Measurements from ENCODE around the gene COL24A1.
A peak's percentile ranks its signal among the peaks of the same experiment; 100 is the strongest.
"Not testable (repeated sequence)": the region's sequence is repeated elsewhere in the genome, so short reads cannot be mapped to it uniquely, and the experiment has no call there.

Gene COL24A1

GRCh38 chr1:85975912-85976371 is 180.6 kb downstream of the COL24A1 start:
- no peak for DNase-seq

DNA sequence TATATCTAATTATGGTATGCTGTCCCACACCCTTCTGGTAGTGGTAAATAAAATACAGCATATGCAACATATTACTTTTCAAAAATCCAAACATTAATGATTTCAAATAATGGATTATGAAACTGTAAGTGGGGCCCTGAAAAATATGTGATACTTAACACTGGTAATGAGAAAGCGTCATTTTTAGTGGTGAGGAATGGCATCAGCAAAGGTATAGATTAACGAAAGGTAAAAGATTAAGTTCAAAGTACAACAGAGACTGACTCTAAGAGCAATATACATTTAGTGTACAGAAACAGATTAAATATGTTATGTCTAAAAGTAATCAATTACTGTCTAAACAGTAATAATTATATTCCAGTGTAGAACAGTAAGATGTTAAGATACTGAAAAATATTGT is 194.1 kb downstream of the COL24A1 start:
- no peak for DNase-seq

DNA sequence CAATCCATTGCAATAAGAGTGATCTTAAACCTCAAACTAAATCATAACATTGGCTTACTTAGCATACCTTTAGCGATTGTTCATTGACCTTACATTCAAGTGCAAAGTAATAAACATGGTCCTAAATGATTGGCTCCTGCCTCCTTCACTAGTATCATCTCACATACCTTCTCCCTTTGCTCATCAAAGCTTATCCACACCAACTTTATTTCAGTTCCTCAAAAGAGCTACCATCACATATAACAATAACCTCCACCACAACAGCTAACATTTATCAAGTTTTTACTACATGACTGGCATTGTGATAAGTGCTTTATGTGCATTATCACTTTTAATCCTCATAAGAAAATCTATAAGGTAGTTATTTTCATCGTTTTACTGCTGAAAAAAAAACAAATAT is 198.8 kb downstream of the COL24A1 start:
- no peak for DNase-seq

- DNase-seq = not testable (repeated sequence)
Observed at GRCh38 chr1:85955218-85955617, 201.4 kb downstream of the COL24A1 start.

DNA sequence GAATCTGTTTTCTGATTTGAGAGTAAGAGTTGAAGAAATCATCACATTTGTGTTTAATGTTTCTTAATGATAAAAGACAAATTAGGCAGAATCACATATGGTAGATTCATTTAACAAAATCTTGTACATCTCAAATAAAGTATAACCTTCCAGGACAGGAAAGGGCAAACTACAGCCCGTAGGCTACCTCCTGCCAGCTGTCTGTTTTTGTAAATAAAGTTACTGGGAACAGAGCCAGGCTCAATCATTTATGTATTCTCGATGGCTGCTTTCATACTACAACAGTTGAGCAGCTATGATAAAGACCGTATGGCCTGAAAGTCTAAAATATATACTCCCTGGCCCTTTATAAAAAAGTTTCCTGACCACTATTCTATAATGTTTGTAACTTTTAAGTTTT is 204.1 kb downstream of the COL24A1 start:
- DNase-seq = peak; percentile 15

DNA sequence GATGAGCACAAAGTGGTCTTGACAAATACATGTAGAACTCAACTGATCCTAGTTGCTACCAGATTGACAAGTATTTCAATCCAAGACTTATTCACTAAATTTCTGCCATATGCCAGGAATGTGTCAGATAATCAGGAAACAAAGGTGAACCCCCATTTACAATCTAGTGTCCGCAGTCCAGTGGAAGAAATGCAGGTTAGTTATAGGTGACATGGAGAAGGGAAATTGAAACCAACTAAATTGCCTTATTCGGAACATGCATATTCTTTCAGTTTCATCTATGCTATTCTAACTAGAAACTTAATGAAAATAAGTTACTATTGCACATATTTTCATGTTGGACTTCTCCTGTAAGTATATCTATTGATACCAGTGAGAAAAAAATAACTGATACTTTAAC is 209.4 kb downstream of the COL24A1 start:
- no peak for DNase-seq

DNA sequence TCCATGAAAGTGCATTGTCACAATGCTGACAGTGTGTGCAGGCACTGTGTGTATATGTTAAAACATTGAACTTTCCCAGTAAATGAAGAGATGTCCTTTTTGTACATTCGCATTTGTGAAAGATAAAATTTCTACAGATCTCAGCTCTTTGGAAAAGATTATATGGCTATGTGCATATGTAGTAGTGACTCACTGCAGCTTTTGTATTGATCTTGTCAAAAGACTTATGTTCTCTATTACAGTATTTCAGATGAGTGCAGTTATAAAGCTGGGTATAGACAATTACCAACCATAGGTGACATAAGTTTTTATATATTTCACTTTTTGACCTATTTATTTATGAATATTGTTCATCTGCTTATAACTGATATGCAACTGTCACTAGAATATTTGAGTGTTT is 212.6 kb downstream of the COL24A1 start:
- no peak for DNase-seq

DNA sequence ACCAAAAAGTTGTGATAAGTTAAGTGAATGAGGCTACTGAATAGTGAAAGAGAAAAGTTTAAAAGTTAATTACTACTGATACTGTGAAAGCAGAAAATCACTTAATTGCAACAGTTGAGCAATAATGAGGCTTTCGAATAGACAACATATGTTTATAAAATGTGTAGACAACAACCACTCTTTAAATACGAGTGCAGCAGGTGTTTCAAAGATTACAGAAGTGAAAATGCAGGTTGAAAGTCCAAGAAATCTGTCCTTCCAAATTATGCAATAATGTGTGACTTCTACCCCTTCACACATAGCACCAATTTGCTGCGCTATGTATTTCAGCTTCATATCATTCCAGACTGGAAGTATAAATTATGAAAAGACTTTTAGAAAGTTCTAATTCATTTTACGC is 213.0 kb downstream of the COL24A1 start:
- no peak for DNase-seq

- no peak for DNase-seq
Observed at GRCh38 chr1:85940656-85941306, 215.8 kb downstream of the COL24A1 start.

DNA sequence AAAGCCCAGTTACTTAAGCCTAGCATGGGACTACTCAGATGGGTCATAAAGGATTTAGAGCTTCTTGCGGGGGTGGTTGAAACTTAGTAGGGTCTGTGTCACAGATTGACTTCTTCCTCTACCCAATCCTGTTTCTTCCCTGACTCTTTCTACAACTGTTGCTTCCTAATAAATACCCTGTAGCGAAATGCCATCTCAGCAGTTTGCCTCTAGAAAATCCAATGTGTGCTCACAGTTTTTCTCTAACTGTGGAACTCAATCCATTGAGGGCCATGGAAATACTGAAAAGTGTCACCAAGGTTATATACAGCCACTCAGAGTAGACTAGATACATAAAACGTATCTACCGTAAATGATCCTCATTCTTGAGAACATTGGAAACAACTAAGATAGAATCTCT is 217.7 kb downstream of the COL24A1 start:
- DNase-seq = no peak

DNA sequence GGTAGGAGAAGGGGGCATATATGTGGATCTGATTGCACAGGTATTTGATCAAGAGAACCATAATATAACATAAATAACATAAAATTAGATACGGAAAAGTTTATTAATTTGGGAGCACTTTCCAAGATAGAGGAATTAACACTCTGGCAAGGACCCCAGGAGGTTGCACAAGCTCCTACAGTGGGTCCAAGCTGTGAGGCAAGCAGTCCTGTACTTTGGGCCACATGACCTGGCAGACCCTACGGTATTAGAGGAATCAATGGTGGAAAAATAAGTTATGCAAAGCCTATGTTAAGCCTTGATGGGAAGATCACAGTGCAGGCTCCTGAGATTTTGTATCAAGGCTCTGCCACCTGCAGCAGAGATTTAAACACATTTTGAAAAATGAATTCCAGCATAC is 220.1 kb downstream of the COL24A1 start:
- no peak for DNase-seq

- no peak for DNase-seq
Observed at GRCh38 chr1:85936057-85936456, 220.5 kb downstream of the COL24A1 start.

DNA sequence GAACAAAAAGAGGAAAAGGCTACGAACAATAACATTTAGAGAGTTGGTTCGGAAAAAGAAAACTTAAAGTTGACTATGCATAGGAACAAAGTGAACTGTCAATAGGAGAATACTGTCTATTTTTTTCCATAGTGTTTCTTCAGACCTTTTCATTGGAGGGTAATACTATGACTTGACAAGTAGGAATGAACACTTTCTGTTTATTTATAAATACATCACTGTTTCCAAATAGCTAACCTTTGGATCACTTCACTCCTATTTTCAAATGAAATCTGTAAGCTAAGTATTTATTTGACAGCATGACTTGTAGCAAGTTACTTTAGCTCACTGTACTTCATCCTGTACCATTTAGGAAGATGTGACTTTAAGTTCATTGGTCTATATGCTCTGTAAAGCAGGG is 221.3 kb downstream of the COL24A1 start:
- DNase-seq = no peak

DNA sequence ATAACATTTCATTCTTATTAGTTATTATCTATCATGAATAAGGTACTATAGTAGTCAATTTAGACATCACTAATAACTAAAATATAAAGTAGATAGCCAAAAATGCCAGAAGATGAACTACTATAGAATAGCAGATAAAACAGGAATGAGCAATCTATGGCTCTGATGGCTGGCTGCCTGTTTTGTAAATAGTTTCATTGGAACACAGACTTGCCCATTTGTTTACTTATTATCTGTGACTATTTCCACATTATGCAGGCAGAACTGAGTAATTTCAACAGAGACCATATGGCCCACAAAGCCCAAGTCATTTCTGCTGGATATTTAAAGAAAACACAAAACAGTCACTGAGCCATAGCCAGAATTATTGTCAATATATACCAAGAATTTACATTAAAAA is 222.1 kb downstream of the COL24A1 start:
- no peak for DNase-seq

DNA sequence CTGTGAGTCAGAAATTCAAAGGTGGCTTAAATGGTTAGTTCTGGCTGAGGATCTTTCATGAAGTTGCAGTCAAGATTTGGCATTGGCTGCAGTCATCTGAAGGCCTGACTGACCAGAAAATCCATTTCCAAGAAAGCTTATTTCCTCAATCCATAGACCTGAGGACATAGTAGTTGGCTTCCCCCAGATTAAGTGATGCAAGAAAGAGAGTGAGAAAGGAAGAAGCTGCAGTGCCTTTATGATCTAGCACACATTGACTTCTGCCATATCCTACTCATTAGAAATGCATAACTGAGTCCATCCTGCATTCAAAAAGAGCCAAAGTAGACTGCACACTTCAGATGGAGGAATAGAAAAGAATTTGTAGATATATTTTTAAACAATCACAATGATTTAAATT is 222.6 kb downstream of the COL24A1 start:
- no peak for DNase-seq

DNA sequence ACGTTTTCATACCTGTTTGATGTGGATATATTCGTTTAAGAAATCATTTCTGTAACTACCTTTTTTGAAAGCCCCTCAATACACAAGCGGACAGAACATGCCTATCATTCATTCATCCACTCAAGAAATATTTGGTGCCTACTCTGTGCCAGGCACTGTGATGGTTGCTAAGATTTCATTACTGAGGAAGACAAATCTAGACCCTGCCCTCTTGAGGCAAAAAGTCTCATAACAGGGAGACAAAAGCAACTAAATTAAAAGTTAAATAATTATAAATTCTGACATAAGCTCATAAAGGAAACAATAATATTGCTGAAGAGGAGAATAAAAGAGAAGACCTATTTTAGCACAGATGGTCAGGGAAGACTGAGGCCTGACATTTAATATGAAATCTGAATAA is 244.8 kb downstream of the COL24A1 start:
- no peak for DNase-seq

DNA sequence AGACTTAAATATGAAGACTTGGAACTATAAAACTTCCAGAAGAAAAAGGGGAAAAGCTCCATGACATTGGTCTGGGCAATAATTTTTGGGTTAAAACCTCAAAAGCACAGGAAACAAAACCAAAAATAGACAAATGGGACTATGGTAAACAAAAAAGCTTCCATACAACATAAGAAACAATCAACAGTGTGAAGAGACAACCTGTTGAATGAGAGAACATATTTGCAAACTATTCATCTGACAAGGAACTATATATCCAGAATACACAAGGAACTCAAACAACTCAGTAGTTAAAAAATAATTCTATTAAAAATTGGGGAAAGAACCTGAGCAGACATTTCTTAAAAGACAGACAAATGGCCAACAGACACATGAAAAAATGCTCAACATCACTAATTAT is 255.7 kb downstream of the COL24A1 start:
- DNase-seq = no peak

GRCh38 chr1:85898861-85899260 is 257.7 kb downstream of the COL24A1 start:
- no peak for DNase-seq

GRCh38 chr1:85894651-85895050 is 261.9 kb downstream of the COL24A1 start:
- DNase-seq = peak; percentile 1

- no peak for DNase-seq
Observed at GRCh38 chr1:85892366-85892765, 264.2 kb downstream of the COL24A1 start.

- no peak for DNase-seq
Observed at GRCh38 chr1:85889870-85890269, 266.7 kb downstream of the COL24A1 start.

DNA sequence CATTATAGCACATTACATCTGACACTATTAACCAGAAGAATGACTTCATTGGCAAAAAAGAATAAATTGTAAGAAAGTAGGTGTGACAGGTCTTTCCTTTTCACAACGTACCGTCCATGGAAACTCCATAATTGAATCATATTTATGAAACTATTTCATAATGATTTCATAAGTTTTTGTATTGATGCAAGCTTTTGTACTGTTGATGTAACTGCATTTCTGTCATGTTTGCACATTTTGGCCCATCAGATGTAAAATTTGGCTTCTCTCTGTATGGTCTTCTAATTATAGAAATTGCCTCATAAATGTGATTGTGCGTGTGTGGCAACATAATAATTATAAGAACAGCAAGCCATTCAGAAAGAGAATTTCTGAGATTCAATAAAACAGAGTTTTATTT is 267.7 kb downstream of the COL24A1 start:
- no peak for DNase-seq

GRCh38 chr1:85884372-85885035 is 272.1 kb downstream of the COL24A1 start:
- no peak for DNase-seq

DNA sequence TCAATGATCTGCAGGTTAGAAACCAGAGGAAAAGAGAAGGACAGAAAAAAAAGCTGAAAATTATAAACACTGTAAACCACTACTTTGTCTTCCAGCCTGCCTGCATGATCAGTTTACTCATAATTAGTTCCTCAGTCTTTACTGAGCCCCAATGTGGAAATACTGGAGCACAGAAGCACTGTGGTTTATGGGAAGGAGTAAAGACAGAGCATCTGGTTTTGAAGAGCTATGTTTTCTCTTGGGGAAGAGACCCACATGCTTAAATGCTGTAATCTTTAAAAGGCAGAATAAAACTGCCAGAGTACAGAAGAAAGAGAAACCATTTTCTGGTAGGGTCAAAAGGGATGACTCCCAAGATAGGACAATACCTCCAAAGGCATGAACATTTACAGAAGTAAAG is 289.4 kb downstream of the COL24A1 start:
- DNase-seq = no peak

DNA sequence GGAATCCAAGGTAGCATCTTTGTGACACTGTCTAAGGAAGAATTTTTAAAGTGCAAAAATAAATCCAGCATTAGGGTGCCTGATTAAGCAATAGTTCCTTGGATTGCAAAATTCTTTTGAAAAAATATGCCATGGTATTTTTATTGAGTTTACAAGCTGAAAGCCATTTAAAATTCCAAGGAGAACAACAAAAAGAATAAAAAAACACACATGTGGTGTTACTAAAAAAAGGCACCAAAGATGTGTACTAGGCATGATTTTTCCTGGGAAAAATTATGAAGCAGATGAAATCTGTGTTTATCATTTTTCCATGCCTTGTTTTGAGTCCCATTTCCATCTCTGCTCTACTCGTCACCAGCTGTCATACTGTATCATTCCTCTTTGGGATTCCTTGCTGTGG is 291.4 kb downstream of the COL24A1 start:
- no peak for DNase-seq
